ENCODE data around the gene RENBP. TPM values are rescaled to one million over a fixed set of nuclear protein-coding genes. Genes with fewer than 3 reads are reported as not detected.
"Not testable (repeated sequence)": the region's sequence is repeated elsewhere in the genome, so short reads cannot be mapped to it uniquely, and the experiment has no call there.

The RENBP gene
- total and polyA plus RNA-seq, 5 donors from 2014 or later: 0.62 to 15.3 (median 1.2) TPM

GRCh38 chrX:153984351-153985178, 40.1 kb upstream of the RENBP start:
- Histone ChIP-seq H3K4me1 (ENCODE audit: control insufficient read depth, insufficient read depth, low read length, poor library complexity, severe bottlenecking) (peaks cover 47% of the 10 kb centered on the region), H3K4me3 (ENCODE audit: low read depth, low read length) (peak overlapping the region; percentile 15), H3K36me3 (ENCODE audit: control insufficient read depth, insufficient read depth, low read length) (no peaks in the 10 kb centered on the region), H3K27ac (ENCODE audit: insufficient read depth, low read length, poor library complexity, severe bottlenecking) (peak overlapping the region; percentile 83), H3K27me3 (ENCODE audit: control insufficient read depth, insufficient read depth, low read length) (no peaks in the 10 kb centered on the region), H3K9me3 (ENCODE audit: control insufficient read depth in 2 of 2, low read length in 2 of 2) (no peaks in the 10 kb centered on the region)
- ATAC-seq (ENCODE audit: low read depth in 2 of 2) (peak; percentile 14 to 15), DNase-seq (peak in 2 of 3 donors; percentile 23 to 59)
- Mint-ChIP-seq H3K36me3 (no peaks in the 10 kb centered on the region), H3K27me3 (no peaks in the 10 kb centered on the region), H3K4me3 (peak overlapping the region; percentile 76 to 89 (median 82)), H3K27ac (peak overlapping the region; percentile 94 to 98 (median 96)), H3K9me3 (no peaks in the 10 kb centered on the region), H3K4me1 (peaks cover 0 to 62% (median 12%) of the 10 kb centered on the region in 4 donors)

GRCh38 chrX:153983321-153983801, 38.9 kb upstream of the RENBP start:
- H3K4me1 ChIP-seq (ENCODE audit: control insufficient read depth, insufficient read depth, low read length, poor library complexity, severe bottlenecking): peaks cover 47% of the 10 kb centered on the region
- peaks cover 0 to 58% (median 12%) of the 10 kb centered on the region in 4 donors for H3K4me1 Mint-ChIP-seq
- H3K4me3 ChIP-seq (ENCODE audit: low read depth, low read length): no peak overlapping the region
- DNase-seq (no peak), ATAC-seq (ENCODE audit: low read depth in 2 of 2) (no peak)
- no peaks in the 10 kb centered on the region for H3K27me3 ChIP-seq (ENCODE audit: control insufficient read depth, insufficient read depth, low read length)
- no peaks in the 10 kb centered on the region for H3K36me3 Mint-ChIP-seq
- H3K27me3 Mint-ChIP-seq: no peaks in the 10 kb centered on the region
- peak overlapping the region; percentile 83 for H3K27ac ChIP-seq (ENCODE audit: insufficient read depth, low read length, poor library complexity, severe bottlenecking)
- no peaks in the 10 kb centered on the region for H3K9me3 Mint-ChIP-seq
- H3K4me3 Mint-ChIP-seq: peak overlapping the region; percentile 15 to 81 (median 65)
- peak overlapping the region; percentile 94 to 98 (median 96) for H3K27ac Mint-ChIP-seq
- H3K36me3 ChIP-seq (ENCODE audit: control insufficient read depth, insufficient read depth, low read length): no peaks in the 10 kb centered on the region
- H3K9me3 ChIP-seq (ENCODE audit: control insufficient read depth in 2 of 2, low read length in 2 of 2): no peaks in the 10 kb centered on the region

- Histone ChIP-seq H3K27ac (ENCODE audit: insufficient read depth, low read length, poor library complexity, severe bottlenecking) (peak overlapping the region; percentile 83), H3K4me3 (ENCODE audit: low read depth, low read length) (peak overlapping the region; percentile 53)
- peak overlapping the region; percentile 74 to 89 (median 84) for H3K4me3 Mint-ChIP-seq
Observed at GRCh38 chrX:153981771-153982533, 37.5 kb upstream of the RENBP start.

GRCh38 chrX:153981231-153981630, 36.8 kb upstream of the RENBP start:
- no peak for ATAC-seq (ENCODE audit: low read depth in 2 of 2)
- H3K36me3 Mint-ChIP-seq: no peaks in the 10 kb centered on the region
- peaks cover 5 to 55% (median 12%) of the 10 kb centered on the region in 4 donors for H3K4me1 Mint-ChIP-seq
- no peak for DNase-seq
- Histone ChIP-seq H3K9me3 (ENCODE audit: control insufficient read depth in 2 of 2, low read length in 2 of 2) (no peaks in the 10 kb centered on the region), H3K27ac (ENCODE audit: insufficient read depth, low read length, poor library complexity, severe bottlenecking) (peak overlapping the region; percentile 83), H3K4me3 (ENCODE audit: low read depth, low read length) (peak overlapping the region; percentile 53), H3K4me1 (ENCODE audit: control insufficient read depth, insufficient read depth, low read length, poor library complexity, severe bottlenecking) (peaks cover 47% of the 10 kb centered on the region), H3K27me3 (ENCODE audit: control insufficient read depth, insufficient read depth, low read length) (no peaks in the 10 kb centered on the region), H3K36me3 (ENCODE audit: control insufficient read depth, insufficient read depth, low read length) (no peaks in the 10 kb centered on the region)
- peak overlapping the region; percentile 74 to 89 (median 84) for H3K4me3 Mint-ChIP-seq
- peaks cover 0 to 3% (median 0%) of the 10 kb centered on the region in 7 donors for H3K9me3 Mint-ChIP-seq
- H3K27ac Mint-ChIP-seq: peak overlapping the region; percentile 96 to 99 (median 96)
- no peaks in the 10 kb centered on the region for H3K27me3 Mint-ChIP-seq

More at GRCh38 chrX:153981771-153982533, 37.5 kb upstream of the RENBP start:
- Histone ChIP-seq H3K9me3 (ENCODE audit: control insufficient read depth in 2 of 2, low read length in 2 of 2) (no peaks in the 10 kb centered on the region), H3K4me1 (ENCODE audit: control insufficient read depth, insufficient read depth, low read length, poor library complexity, severe bottlenecking) (peaks cover 47% of the 10 kb centered on the region), H3K27me3 (ENCODE audit: control insufficient read depth, insufficient read depth, low read length) (no peaks in the 10 kb centered on the region), H3K36me3 (ENCODE audit: control insufficient read depth, insufficient read depth, low read length) (no peaks in the 10 kb centered on the region)
- Mint-ChIP-seq H3K4me1 (peaks cover 1 to 57% (median 12%) of the 10 kb centered on the region in 4 donors), H3K36me3 (no peaks in the 10 kb centered on the region), H3K27me3 (no peaks in the 10 kb centered on the region), H3K9me3 (peaks cover 0 to 1% (median 0%) of the 10 kb centered on the region in 7 donors), H3K27ac (peak overlapping the region; percentile 96 to 99 (median 96))
- peak; percentile 44 to 82 (median 51) for DNase-seq
- ATAC-seq (ENCODE audit: low read depth in 2 of 2): peak; percentile 12 to 26

GRCh38 chrX:153980394-153980793, 36.0 kb upstream of the RENBP start:
- H3K36me3 ChIP-seq (ENCODE audit: control insufficient read depth, insufficient read depth, low read length); H3K9me3 Mint-ChIP-seq; H3K4me3 ChIP-seq (ENCODE audit: low read depth, low read length); H3K27me3 ChIP-seq (ENCODE audit: control insufficient read depth, insufficient read depth, low read length); H3K27me3 Mint-ChIP-seq; H3K9me3 ChIP-seq (ENCODE audit: control insufficient read depth in 2 of 2, low read length in 2 of 2); H3K36me3 Mint-ChIP-seq: not testable (repeated sequence)
- Histone ChIP-seq H3K4me1 (ENCODE audit: control insufficient read depth, insufficient read depth, low read length, poor library complexity, severe bottlenecking) (peaks cover 46% of the 10 kb centered on the region), H3K27ac (ENCODE audit: insufficient read depth, low read length, poor library complexity, severe bottlenecking) (peak overlapping the region; percentile 83)
- peak overlapping the region; percentile 95 to 99 (median 96) for H3K27ac Mint-ChIP-seq
- ATAC-seq (ENCODE audit: low read depth in 2 of 2) (peak; percentile 65 to 67), DNase-seq (peak in 1 of 3 donors; percentile 50)
- H3K4me1 Mint-ChIP-seq: peaks cover 5 to 53% (median 13%) of the 10 kb centered on the region in 4 donors
- peak overlapping the region; percentile 79 to 93 (median 85) for H3K4me3 Mint-ChIP-seq

- DNase-seq (no peak), ATAC-seq (ENCODE audit: low read depth in 2 of 2) (no peak)
- Histone ChIP-seq H3K9me3 (ENCODE audit: control insufficient read depth in 2 of 2, low read length in 2 of 2) (no peaks in the 10 kb centered on the region), H3K27ac (ENCODE audit: insufficient read depth, low read length, poor library complexity, severe bottlenecking) (peak overlapping the region; percentile 97), H3K27me3 (ENCODE audit: control insufficient read depth, insufficient read depth, low read length) (no peaks in the 10 kb centered on the region), H3K4me1 (ENCODE audit: control insufficient read depth, insufficient read depth, low read length, poor library complexity, severe bottlenecking) (peaks cover 18% of the 10 kb centered on the region), H3K36me3 (ENCODE audit: control insufficient read depth, insufficient read depth, low read length) (no peaks in the 10 kb centered on the region), H3K4me3 (ENCODE audit: low read depth, low read length) (no peak overlapping the region)
- peaks cover 0 to 27% (median 7%) of the 10 kb centered on the region in 4 donors for H3K4me1 Mint-ChIP-seq
- peak overlapping the region; percentile 73 to 95 (median 85) for H3K27ac Mint-ChIP-seq
- H3K36me3 Mint-ChIP-seq: no peaks in the 10 kb centered on the region
- H3K27me3 Mint-ChIP-seq: peaks cover 4% of the 10 kb centered on the region
- peaks cover 0 to 3% (median 0%) of the 10 kb centered on the region in 7 donors for H3K9me3 Mint-ChIP-seq
- peak overlapping the region; percentile 32 to 89 (median 52) for H3K4me3 Mint-ChIP-seq
Observed at GRCh38 chrX:153974726-153975286, 30.4 kb upstream of the RENBP start.
